ENCODE measurements around the gene TMEM178B.
"Not testable (repeated sequence)": the region's sequence is repeated elsewhere in the genome, so short reads cannot be mapped to it uniquely, and the experiment has no call there.

TMEM178B gene

GRCh38 chr7:141400356-141400755, 326.5 kb downstream of the TMEM178B start:
- no peak for DNase-seq (ENCODE audit: low read depth)
- no peak for TF ChIP-seq CTCF (conservative IDR thresholded peaks at IDR 0.05; ENCODE audit: control insufficient read depth, insufficient read depth, low read depth, low read length)
- no peak overlapping the region for H3K4me3 ChIP-seq (ENCODE audit: control insufficient read depth, low read depth, low read length)

DNA sequence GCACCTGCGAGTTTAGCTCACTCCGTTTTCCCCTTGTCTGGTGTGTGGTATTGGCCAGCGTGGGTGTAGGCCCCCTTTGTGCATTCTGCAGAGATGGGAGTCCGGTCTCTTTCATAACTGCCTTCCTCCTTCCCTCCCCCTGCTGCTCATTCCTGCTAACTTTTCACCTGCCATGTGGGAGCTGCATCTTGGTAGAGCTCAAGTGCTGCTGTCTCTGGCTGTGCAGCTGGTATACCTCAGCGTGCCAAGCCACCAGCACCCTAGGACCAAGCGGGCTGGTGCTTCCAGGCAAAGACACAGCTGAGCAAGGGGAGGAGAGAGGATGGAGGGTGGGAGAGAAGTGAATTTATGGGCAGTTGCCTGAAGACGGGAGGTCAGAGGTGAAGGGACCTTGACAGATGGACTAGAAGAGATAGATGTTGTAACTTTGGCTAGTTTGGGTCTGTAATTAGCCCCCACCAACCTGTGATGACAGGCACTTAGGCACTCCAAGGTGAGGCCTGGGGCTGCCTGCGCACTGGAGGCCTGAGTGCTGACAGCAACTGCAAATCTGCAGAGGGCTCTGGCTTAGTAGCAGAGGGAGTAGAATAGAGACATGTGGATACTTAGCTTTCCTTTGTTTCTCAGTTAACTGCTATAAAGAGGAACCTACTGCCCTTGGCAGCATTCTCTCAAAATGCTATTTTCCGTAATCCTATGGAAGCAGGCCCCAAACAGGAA, 328.6 kb downstream of the TMEM178B start:
- no peak for DNase-seq (ENCODE audit: low read depth)
- no peak for TF ChIP-seq CTCF (conservative IDR thresholded peaks at IDR 0.05; ENCODE audit: control insufficient read depth, insufficient read depth, low read depth, low read length)
- H3K4me3 ChIP-seq (ENCODE audit: control insufficient read depth, low read depth, low read length): no peak overlapping the region

GRCh38 chr7:141403846-141404245, 330.0 kb downstream of the TMEM178B start:
- not testable (repeated sequence) for DNase-seq (ENCODE audit: low read depth); H3K4me3 ChIP-seq (ENCODE audit: control insufficient read depth, low read depth, low read length)

GRCh38 chr7:141406347-141406746, 332.5 kb downstream of the TMEM178B start:
- DNase-seq (ENCODE audit: low read depth): no peak
- no peak for TF ChIP-seq CTCF (conservative IDR thresholded peaks at IDR 0.05; ENCODE audit: control insufficient read depth, insufficient read depth, low read depth, low read length)
- no peak overlapping the region for H3K4me3 ChIP-seq (ENCODE audit: control insufficient read depth, low read depth, low read length)

- no peak for DNase-seq (ENCODE audit: low read depth)
- no peak overlapping the region for H3K4me3 ChIP-seq (ENCODE audit: control insufficient read depth, low read depth, low read length)
- no peak for TF ChIP-seq CTCF (conservative IDR thresholded peaks at IDR 0.05; ENCODE audit: control insufficient read depth, insufficient read depth, low read depth, low read length)
These were observed 334.0 kb downstream of the TMEM178B start for GRCh38 chr7:141407893-141408292.

DNA sequence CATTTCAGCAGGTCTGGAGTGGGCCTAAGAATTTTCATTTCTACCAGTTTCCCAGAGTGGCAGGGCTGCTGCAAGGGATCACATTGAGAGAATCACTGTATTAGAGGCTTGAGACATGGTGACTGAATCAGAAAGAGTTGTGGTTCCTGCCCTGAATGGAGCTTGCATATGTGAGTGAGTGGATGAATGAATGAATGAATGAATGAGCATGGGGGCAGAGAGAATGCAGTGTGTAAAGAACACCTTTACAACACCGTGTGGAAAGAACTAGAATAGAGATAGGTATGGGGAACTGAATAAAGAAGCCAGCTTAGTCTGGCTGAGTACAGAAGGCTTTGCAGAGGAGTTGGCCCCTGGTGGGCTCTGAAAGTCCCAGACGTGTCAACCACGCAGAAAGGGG, 334.6 kb downstream of the TMEM178B start:
- no peak for TF ChIP-seq CTCF (conservative IDR thresholded peaks at IDR 0.05; ENCODE audit: control insufficient read depth, insufficient read depth, low read depth, low read length)
- no peak for DNase-seq (ENCODE audit: low read depth)
- H3K4me3 ChIP-seq (ENCODE audit: control insufficient read depth, low read depth, low read length): no peak overlapping the region

DNA sequence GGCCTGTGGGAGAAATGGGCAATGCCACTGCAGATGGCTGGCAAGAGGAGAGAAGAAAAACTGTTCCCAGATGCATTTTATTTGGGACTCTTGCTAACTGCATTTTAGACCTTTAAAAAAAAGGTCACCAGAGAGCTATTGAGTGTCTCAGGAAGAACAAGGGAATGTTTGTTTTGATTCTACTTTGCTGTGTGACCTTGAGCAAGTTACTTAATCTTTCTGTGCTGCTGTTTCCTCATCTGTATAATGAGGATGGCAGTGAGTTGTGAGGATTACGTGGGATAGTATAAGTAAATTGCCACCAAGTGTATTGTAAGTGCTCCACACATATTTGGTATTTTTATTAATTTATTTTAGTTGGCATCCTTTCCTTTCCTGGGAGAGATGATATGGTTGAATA, 335.4 kb downstream of the TMEM178B start:
- TF ChIP-seq CTCF (conservative IDR thresholded peaks at IDR 0.05; ENCODE audit: control insufficient read depth, insufficient read depth, low read depth, low read length): no peak
- no peak overlapping the region for H3K4me3 ChIP-seq (ENCODE audit: control insufficient read depth, low read depth, low read length)
- no peak for DNase-seq (ENCODE audit: low read depth)
